KBM-7 (cell line): ENCODE measurements around the gene FAM221A.
"Not testable (repeated sequence)": the region's sequence is repeated elsewhere in the genome, so short reads cannot be mapped to it uniquely, and the experiment has no call there.

Source experiments
- DNase-seq: peaks from one replicate; pipeline ENCODE4 v3.0.0-alpha.2; 2015
- in situ Hi-C: fragments of 300-500 bp; cut with MboI; formaldehyde crosslinking; loops from 2 replicates; pipeline ENCODE4 v1.14.3; 2020; ENCODE audit warnings: low sequenced_read_pairs, low pct_unique_long_range_greater_than_20kb, mixed read lengths

Gene FAM221A, protein sequence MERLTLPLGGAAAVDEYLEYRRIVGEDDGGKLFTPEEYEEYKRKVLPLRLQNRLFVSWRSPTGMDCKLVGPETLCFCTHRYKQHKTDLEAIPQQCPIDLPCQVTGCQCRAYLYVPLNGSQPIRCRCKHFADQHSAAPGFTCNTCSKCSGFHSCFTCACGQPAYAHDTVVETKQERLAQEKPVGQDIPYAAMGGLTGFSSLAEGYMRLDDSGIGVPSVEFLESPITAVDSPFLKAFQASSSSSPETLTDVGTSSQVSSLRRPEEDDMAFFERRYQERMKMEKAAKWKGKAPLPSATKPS

DNA sequence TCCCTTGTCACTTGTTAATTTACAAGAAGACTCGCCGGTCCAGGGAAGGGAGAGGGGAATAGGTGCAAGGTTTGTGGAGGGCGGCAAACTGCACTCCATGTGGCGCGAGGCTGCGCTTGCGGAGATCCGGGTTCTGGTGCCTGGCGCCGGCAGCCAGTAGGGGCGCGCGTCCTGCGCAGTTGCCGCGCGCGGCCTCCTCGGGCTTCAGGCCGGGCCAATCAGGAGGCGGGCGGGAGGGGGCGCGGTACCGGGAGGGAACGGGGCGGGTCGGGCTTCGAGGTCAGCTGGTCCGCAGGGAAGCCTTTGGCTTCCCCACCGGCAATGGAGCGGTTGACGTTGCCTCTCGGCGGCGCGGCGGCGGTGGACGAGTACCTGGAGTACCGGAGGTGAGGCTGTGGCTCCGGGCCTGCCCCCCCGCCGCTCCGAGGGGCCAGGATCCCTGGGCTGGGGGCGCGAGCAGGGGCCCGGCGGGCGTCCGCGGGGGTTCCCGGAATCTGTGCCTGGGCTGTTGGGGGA is at the start of gene FAM221A:
TSS of gene FAM221A (plus strand) at position 302 of the 516 bp plus-strand sequence. CDS start at position 322, 20 bp downstream.
- in situ Hi-C loops = no loop called here
- DNase-seq = no peak

DNA sequence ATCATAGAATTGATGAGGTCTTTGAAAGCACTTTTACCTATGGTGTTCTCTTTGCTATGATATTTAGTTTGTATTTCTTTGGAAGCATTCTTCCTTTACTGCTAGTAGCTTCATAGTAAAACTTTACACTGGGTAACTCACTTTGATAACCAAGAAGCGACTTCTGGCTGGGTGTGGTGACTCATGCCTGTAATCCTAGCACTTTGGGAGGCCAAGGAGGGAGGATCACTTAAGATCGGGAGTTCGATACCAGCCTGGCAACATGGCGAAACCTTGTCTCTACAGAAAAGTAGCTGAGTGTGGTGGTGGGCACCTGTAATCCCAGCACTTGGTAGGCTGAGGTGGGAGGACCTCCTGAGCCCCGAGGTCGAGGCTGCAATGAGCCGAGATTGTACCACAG is 46.6 kb upstream of the FAM221A start:
- in situ Hi-C loops = no loop called here
- DNase-seq = no peak

DNA sequence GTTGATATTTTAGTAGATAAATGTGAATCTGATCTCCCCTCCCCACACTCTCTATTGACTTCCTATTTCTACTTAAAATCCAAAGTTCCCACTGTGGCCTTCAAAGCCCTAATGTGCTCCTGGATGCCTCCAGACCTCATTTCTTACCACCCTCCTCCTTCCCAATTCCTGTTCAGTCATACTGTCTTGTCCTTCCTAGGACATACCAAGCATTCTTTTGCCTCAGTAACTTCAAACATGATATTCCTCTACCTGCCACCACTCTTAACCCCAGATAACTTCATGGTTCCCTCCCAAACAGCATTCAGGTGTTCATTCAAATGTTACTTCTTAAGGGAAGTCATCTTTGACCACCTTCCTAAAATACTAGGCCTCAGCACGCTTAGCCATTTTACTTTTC is 34.2 kb upstream of the FAM221A start:
- in situ Hi-C loops = no loop called here
- DNase-seq = no peak

DNA sequence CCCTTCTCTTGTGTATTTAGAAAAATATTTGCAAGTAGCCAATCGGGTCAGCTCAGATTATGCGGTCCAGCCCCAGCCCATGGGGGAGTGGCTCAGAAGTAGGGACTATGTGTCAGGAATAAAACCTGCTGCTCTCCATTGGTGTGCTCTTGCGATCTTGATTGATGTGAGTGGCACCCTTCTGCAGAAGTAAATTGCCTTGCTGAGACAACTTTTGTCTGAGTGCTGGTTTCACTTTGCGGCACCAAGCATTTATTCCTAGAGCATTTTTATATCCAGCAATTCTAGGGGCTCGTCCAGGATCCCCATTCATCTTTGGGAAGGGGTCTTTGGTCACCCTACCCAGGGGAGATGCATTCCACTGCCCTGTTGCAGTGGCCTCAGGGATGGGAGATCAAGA is 26.1 kb upstream of the FAM221A start:
- DNase-seq = no peak
- in situ Hi-C loops = no loop called here

DNA sequence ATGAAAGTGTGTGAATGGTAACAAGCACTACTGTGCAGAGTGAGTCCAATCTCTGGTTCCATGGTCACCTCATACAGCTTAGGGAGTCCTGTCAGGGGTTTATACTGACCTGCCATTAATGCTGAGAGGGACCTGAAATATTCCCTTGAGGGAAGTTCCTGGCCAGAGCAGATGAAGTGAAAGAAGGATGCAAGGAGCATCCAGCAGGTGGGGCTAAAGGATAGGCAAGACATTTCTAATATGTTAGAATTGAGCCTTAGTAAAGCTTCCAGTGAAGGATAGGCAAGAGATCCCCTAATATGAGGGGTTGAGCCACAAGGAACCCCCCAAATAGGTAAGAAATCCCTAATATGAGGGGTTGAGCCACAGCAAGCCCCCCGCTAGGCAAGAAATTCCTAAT is 25.5 kb upstream of the FAM221A start:
- peak; percentile 45 for DNase-seq
- in situ Hi-C loops = no loop called here

DNA sequence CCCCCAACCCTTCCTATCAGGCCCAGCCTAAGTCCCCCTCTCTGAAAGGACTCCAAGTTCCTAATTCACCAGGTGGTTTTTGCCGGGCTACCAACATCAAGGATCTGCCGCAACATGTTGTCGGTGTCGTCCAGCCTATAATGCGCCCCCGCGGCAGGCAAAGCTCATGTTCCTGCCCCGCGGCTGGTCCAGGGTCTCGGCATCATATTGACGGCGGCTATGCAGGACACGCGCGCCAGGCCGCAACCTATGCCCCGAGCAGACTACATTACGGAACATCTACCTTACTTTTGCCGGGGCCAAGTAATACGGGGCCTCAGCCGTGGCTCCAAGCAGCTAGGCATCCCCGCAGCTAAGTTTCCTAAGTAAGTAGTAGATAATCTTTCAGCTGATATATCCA is 24.6 kb upstream of the FAM221A start:
- no peak for DNase-seq
- in situ Hi-C loops = no loop called here

DNA sequence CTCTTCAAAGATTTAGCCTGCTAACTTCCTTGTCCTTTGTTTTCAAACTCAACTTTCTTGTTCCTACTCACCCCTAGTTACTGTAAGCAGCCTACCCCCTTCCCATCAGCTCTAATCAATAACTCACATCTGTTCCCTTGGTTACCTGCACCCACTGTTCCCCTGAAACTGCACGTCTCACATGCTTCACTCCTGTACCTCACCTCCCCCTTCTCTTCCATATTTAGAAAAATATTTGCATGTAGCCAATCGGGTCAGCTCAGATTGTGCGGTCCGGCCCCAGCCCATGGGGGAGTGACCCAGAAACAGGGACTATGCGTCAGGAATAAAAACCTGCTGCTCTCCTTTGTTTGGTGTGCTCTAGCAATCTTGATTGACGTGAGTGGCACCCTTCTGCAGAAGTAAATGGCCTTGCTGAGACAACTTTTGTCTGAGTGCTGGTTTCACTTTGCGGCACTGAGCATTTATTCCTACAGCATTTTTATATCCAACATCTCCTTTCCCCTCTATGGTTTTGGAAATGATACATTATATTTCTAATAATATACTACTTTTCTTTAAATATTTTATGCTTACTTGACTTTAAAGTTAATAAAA is 21.1 kb upstream of the FAM221A start:
- in situ Hi-C loops = no loop called here
- no peak for DNase-seq

DNA sequence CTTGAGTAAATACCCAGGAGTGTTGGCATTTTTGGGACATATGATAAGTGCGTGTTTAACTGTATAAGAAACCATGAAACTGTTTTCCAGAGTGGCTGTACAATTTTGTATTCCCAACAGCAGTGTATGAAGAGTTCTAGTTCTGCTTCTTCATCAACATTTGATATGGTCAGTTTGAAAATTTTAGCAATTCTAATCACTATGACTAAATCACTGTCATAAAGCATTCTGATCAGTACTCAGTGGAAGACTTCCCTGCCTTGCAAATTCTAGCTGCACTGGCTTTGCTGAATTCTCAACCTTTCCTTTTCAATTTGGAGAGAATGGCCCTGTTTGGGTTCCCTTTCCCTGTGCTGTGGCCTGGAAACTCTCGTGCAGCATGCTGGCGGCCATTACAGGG is 18.6 kb upstream of the FAM221A start:
- in situ Hi-C loops = no loop called here

DNA sequence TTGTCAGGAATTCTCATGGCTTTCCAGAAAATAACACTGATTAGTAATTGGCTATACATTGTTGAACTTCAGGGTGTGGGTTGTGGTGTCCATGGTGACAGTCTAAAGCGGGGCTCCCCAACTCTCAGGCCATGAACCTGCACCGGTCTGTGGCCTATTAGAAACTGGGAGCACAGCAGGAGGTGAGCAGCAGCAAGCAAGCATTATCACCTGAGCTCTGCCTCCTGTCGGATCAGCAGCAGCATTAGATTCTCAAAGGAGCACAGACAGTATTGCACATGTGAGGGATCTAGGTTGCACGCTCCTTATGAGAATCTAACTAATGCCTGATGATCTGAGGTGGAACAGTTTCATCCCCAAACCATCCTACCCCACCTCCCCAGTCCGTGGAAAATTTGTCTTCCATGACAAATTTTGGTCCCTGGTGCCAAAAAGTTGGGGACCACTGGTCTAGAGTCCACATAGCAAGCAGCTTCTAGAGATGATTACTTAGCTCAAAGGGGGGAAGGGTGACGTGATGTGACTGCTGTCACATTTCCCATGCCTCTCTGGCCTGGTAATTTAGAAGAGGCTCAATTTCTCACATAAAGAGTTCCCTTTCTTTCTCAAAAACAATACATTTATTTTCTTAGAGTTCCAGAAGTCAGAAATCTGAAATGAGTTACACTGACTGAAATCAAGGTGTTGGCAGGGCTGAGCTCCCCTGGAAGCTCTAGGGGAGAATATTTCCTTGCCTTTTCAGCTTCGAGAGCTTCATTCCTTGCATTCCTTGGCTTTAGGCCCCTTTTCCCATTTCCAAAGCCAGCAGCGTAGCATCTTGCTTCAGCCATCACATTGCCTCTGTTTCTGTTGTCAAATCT is 17.6 kb upstream of the FAM221A start:
- DNase-seq = no peak
- in situ Hi-C loops = no loop called here

More for the DNA sequence above, 18.6 kb upstream of the FAM221A start:
- DNase-seq = no peak

DNA sequence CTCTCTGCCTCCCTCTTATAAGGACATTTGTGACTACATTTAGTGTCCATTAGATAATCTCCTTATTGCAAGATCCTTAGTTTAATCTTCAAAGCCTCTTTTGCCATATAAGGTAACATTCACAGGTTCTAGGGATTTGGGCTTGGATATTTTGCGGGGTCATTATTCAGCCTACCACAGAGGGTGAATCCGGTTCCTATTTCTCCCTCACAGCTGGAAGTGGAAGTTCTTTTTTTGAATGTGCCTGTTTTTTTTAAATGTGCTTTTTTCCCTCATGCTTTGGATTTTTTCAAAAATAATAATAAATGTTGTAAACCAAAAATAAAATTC is 17.1 kb upstream of the FAM221A start:
- in situ Hi-C loops = no loop called here
- no peak for DNase-seq

DNA sequence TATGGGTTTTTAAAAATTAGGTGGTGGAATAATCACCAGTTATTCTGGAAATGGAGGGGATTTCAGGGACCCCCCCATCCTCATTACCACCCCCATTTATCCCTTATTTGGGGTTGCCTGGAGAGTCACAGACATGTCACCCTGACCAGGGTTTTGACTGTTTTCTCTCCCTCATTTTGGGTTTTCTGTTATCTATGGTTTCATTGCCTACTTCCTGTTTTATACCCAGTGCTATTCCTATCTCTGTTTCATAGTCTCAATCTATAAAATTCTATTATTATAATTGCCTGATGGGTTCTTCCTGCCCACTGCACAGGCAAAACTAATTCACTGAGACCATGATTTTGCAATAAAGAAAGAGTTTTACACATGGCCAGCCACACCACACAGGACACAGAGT is 15.9 kb upstream of the FAM221A start:
- no peak for DNase-seq
- in situ Hi-C loops = no loop called here

DNA sequence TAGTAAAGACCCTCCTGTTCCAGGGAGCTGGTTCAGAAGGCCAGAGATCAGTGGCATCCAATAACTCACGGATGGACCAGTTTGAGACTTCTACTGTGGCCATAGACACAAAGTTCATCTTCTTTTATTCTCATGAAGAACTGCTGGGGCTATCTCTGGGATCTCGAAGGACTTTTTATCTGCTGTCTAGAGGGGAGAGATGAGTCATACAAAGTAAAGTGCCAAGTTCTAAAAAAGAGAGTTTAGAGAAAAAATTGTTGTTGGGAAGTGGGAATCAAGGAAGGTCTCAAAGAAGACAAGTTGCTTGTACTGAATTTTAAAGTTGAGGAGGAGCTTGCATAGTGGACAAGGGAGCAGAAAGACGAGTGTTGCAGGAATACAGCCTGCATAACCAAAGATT is 8.0 kb upstream of the FAM221A start:
- in situ Hi-C loops = no loop called here
- DNase-seq = no peak

DNA sequence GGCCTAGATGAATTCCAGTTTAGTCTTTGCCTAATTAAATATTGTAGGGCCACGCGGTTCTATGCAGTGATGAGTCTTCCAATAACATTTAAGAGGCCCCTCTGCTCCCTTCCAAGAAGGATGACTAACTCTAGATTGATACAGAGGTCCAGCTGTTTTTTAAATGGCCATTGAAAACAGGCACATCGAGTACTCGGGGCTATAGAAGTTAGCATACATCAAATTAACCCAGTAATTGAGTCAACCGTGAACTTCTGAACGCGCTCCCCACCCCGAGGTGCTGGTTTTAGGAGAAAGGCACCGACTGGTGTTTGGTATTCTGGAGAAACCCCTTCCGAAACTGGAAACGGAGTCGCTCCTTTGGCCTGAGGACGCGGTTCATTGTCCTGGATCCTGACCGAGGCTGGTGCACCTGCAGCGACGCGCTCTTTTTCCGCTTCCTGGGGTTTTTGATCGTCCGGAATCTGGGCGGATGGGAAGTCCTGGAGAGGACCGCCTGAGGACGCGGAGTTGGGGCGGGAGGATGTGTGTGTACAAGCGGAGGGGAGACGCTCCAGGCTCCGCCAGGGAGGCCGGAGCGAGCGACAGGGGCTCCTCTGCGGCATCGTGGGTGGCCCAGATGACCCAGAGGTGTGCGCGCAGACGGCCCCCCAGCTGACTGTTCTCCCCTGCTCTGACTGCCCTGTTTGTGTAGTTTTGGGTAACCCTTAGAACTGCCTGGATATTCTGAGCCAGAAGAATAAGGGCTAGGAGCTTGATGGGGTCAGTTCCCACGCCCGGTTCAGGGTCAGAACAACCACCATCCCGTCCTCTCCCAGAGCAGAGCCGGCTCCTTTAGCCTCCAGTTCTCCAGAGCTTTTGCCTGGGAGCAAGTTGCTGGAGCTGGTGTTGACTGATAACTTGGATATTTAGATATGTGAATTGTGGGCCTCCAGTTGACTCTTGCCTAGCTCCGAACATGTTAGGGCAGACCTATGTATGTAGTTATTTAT is 711 bp downstream of the FAM221A start:
- in situ Hi-C loops = no loop called here
- DNase-seq = no peak

DNA sequence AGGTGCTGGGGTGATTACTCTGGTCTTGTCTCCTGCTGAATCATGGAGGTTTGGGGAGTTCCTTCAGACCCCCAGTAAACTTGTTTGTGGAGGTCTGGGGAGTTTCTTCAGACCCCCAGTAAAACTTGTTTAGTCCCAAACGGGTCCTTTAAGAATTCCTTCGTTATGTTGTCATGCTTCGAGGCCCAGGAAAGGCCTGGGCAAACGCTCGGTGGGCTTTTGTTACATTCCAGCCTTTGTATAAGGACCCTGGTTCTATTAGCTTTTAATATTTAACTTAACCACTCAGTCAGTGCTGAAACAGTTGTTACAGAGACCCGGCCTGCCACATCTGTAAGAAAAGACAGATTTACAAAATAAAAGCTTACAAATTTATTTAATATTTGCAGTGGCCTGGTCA is 4.0 kb downstream of the FAM221A start:
- in situ Hi-C loops, DNase-seq: not testable (repeated sequence)

DNA sequence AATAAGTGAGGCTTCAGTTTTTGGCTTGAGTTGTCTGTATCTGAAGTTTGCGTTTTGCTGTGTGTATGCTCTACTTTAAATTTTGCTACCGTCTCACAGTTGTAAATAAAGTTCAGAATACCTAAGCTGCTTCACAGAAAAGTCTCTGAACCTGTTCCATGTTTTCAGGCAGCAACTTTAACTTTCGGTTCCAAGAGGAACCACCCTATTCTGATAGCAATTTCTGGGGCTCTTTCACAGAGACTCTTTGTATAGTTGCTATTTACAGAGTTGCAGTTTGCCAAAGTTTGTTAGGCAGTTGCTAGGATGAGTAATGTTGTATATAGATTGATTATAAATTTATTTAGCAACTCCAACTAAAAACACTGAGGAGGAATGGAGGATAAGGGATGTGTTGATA is 5.7 kb downstream of the FAM221A start:
- no peak for DNase-seq
- in situ Hi-C loops = no loop called here

DNA sequence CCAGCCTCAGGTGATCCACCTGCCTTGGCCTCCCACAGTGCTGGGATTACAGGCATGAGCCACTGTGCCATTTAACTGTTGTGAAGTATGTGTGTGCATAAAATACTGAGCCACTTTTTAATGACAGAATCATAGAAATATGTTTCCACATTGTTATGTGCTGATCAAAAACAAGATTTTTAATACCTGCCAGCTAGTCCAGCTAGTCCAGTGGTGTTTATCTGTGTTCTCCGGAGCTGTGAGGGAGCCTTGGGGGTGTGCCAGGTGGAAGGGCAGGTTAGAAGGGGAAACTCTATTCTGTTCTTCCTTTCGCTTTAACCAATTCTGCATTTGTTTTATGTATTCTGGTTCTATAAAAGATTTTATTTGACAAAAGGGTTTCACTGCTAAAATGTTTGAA is 7.0 kb downstream of the FAM221A start:
- DNase-seq = no peak
- in situ Hi-C loops = no loop called here

DNA sequence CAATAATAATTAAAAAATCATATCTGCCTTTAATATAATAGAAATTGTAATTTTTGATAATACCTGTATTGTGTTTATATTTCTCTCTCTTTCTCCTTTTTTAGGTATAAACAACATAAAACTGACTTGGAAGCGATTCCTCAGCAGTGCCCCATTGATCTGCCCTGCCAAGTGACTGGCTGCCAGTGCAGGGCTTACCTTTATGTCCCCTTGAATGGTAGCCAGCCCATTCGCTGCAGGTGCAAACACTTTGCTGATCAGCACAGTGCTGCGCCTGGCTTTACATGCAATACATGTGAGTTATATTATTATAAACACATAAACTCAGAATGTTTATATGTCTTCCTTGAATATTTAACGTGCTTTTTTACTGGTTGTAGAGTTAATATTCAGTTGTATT is 9.2 kb downstream of the FAM221A start:
- DNase-seq = no peak
- in situ Hi-C loops = no loop called here

DNA sequence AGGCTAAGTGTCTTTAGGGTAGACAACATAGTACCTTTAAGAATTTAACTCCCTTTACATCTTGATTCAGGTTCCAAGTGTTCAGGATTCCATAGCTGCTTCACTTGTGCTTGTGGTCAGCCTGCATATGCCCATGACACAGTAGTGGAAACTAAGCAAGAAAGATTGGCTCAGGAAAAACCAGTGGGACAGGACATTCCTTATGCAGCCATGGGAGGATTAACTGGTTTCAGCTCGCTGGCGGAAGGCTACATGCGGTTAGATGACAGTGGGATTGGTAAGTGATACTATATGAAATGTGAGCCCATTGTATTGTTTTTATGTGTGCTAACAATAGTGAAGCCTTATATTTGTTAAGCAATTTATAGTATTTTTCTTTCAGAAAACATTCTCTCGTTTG is 11.3 kb downstream of the FAM221A start:
- no peak for DNase-seq
- in situ Hi-C loops = no loop called here

DNA sequence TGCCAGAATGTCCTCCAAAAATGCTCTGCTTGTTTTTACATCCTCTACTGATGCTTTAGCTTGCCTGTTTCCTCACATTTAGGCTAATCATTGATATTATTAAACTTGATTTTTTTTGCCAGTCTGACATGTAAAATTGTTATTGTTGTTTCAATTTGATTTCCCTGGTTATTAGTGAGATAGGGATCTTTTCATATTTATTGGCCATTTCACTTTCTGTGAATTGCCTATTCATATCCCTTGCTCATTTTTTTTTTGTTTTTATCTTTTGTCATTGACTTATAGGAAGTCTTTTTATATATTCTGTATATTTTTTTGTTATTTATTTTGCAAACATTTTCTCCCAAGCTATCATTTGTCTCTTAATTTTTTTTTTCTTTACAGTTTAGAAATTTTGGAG is 13.2 kb downstream of the FAM221A start:
- in situ Hi-C loops = no loop called here
- no peak for DNase-seq
